UCSD-AML1 (cell line): Measurements from ENCODE around the gene STX16.
A peak's percentile ranks its signal among the peaks of the same experiment; 100 is the strongest.

ENCODE experiments used
- DNase-seq: peaks from one replicate; lab custom pipeline; 2025; ENCODE audit not compliant: unreplicated experiment; lab: John Stamatoyannopoulos, UW

The STX16 gene, protein sequence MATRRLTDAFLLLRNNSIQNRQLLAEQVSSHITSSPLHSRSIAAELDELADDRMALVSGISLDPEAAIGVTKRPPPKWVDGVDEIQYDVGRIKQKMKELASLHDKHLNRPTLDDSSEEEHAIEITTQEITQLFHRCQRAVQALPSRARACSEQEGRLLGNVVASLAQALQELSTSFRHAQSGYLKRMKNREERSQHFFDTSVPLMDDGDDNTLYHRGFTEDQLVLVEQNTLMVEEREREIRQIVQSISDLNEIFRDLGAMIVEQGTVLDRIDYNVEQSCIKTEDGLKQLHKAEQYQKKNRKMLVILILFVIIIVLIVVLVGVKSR

DNA sequence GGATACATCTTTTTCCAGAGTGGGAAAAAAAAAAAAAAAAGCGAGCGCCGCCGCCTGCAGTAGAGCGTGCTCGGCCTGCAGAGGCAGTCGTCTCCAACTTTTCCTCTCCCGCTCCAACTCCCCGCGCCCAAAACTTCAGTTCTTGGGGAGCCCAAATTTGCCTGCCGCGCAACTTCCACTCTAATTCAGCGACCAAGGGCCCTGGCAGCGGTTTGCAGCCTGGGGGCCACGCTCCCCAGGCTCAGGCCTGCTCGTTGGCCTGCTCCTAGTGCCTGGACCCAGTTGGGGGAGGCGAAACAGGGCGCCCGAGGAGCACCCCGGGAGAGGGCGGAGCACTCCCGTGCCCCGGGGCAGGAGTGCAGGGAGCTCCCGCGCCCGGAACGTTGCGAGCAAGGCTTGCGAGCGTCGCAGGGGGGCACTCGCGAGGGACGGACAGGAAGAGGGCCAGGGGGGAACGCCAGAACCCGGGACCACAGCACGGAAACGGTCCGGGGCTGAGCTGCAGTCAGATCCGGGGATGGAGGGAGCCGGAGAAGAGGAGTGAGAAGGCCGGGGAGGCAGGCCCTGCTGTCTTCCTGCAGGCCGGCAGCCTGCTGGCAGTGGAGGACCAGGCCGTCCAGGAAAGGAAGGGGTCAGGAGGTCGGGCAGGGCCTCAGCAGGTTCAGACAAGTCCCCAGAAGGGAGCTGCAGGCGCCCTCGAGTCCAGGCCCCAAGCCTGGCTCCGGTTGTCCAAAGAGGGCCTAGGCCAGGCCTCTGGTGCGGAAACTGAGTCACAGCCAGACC lies at the start of gene STX16:
Gene STX16 (plus strand): TSS at position 508 of the 783 bp plus-strand sequence. CDS start 724 bp downstream, outside the sequence.
- peak; percentile 95 for DNase-seq

DNA sequence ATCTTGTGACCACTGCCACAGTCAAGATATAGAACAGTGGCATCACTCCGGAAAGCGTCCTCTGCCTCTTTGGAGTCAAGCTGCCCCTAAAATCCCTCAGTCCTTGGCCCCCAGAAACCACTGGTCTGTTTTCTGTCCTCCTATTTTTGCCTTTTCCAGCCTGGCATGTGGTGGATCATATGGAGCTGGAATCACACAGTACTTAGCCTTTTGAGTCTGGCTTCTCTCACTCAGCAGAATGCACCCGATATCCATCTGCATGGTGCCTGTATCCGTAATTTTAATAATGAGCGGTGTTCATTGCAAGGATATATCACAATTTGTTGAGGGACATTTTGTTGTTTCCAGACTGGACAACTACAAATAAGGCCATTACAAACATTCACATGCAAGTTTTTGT lies 49.0 kb upstream of the STX16 start:
- no peak for DNase-seq

DNA sequence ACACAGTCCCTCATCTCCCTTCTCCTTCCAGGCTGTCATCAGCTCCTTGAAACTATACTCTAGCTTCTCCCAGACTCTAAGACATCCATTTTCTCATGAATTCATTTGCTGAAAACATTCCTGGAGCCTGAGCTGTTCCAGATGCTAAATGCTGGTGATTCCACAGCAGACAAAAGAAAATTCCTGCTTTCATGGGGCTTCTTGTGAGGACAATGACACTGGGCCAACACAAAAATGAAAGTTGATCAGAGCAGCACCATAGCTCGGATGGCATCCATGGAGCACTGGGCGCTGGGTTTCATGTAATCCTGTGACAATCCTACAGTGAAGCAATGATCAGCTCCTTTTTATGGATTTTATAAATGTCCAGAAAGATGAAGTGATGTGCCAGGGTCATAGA lies 47.4 kb upstream of the STX16 start:
- no peak for DNase-seq

DNA sequence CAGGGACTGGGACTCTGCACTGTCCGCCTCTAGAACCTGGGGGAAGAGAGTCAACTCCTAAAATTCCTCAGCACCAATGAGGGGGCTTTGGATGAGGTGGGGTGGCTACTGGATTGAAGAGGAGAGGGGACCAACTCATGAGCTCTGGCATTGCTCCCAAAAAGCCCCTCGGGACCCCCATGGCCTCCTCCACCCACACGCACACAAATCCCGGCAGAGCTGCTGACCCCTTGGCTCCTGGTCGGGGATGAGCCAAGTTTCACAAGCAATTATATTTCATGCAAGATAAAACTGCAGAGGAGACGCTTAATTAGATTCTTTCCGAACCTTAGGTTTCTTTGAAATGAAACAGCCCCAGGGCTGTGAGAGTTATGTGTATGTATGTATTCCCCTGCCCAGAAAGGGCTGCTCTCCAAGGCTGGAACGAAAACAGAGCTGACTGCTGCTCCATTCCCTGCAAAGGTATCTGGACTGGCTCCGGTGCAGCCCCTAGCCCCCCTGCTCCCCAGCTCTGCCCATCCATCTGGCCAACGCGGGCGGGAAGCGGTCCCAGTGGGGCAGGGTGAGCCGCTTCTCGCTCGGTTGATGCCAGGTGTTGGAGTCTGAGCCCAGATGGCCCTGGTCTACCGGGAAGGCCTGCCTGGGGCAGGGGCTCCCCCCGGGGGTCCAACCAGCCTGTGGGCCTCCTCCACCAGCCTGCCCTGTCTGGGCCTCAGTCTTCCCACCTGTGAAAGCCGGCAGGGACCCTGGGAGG lies 46.8 kb upstream of the STX16 start:
- DNase-seq = no peak

DNA sequence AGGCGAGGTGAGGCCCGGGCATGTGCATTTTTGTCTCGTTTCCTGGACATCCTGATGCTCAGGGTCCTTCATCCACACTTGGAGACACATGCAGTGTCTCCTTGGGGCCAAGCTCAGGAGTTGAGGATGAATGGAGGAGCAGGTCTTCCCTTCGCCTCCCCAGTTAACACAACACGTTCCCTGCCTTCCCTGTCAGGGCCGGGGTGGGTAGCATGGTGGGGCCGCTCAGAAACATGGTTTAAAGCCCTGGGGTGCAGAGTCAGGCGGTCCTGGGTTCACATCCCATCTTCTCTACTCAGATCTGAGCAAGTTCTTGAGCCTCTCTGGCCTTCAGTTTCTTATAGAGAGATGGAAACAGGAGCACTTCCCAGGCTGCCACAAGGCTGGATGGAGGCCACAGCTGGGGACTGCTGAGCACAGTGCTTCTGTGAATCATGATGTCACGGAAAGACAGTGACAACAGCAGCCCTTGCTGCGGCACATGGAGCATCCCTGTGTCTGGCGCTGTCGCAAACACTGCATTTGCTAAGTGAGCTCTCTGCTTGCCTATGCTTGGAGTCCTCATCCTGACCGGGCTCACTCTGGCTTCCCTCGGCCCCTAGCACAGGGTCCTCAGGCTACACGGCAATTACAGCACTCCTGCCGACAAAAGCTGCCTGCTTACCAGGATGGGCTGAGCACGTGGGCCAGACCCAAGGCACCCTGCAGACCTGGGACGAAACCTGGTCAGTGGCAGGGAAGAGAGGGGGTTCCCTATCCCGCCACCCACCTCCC lies 45.6 kb upstream of the STX16 start:
- no peak for DNase-seq

DNA sequence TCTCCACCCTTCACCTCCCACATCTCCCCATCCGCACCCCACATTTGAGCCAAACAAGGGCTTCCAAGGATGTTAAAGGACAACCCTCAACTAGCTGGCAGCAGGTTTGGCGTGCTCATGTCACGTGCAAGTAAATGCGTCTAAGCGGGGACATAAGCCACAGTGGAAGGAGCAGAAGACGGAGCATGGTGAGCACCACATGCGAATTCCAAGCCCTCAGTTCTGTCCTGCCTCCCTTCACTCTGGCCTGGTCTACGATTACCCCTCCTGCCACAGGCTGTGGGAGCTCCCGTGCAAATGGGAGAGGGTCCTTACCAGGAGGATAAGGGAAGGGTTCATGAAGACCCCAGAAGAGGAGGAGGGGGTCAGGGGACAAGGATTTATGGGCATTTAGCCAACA lies 44.9 kb upstream of the STX16 start:
- DNase-seq = no peak

DNA sequence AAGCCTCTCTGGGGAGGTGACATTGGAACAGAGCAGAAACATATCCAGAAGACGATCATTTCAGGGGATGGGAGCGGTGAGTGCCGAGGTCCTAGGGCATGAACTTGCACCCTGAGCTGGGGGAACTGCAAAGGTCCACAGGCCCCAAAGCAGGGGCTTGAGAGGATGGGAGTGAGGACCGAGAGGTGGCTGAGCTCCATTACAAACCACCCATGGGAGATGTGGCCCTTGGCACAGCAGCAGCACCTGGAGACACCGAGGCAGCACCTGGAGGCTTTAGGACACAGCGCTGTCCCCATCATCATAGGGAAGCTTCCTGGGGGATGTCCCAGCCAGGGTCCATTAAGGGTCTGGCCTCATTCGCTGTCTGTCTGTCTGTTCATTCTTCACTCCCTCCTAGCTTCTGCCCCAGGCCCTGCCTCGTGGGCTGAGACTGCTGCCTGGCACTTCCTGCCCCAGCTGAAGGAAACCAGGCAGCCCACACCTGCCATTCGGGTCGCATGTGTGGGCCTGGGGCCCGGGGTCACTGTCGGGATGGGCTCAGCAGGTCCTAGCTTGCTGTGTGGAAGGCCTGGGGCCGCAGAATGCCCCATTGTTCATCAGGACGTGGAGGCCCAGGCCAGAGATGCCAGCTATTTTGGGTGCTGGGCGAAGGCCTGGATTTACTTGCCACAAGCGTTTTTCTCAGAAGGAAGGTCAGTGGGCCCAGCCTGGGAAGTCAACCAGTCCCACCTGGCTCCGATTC lies 42.8 kb upstream of the STX16 start:
- no peak for DNase-seq

DNA sequence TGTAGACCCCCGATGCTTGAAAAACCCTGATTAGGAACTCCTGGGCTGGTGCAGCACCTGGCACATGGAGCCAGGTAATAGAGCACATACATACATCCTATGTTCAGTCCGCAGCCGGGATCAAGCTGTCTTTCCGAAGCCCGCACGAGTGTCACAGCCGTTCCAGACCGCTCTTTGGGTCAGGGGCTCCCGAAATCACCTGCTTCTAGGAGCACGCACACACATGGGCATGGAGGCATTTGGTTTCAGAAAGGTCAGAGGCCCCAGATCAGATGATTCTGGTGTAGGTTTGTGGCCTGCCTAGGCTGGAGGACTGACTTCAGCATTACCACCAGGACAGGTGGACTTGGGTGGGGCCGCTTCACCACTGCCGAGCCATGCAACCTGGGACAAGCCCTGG lies 42.1 kb upstream of the STX16 start:
- no peak for DNase-seq

DNA sequence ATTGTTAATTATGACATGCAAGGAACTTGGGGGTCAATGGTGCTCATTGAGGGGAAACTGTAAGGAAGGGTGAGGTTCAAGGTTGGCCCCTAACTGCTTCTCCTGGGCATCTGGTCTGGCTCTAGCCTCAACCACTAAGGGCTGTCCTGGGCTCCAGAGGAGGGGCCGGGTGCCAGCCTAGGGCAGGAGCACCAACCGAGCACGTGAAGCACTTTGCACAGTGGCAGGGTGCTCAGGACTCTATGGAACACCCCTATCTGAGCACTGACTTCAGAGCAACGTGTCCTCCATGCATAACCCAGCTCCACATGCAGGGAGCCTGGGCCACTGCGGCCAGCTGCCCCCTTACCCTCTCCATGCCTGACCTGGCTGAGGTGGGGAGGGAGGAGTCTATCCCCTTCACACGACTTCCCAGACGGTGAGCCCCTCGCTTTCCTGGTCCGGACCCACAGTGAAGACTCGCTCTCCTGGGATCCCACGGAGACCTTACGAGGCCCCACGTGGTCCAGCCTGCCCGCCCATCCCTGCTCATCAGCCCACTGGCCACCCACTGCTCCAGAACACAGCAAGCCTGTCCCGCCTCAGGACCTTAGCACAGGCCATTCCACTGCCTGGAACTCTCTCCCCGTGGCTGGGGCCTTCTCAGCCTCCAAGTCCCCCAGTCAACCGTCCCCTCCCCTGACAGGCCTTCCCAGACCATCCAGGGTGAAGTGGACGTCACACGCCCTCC lies 40.8 kb upstream of the STX16 start:
- DNase-seq = no peak

DNA sequence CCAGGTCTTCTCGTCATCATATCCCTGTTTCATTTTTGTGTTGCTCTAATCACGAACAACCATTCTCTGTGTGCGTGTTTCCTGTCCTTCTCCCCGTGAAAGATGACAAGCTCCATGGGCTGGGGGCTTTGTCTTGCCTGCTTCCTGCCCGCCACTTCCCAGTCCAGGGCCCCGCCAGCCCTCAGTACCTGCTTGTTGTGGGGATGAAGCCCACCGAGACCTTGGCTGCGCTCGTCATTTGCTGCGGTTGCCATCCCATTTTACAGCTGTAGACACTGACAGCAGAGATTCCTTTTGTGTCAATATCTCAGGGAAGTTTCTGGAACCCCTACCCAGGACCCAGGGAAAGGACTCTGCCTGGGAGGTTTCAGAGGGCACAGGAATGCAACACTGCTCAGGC lies 40.3 kb upstream of the STX16 start:
- DNase-seq = no peak

DNA sequence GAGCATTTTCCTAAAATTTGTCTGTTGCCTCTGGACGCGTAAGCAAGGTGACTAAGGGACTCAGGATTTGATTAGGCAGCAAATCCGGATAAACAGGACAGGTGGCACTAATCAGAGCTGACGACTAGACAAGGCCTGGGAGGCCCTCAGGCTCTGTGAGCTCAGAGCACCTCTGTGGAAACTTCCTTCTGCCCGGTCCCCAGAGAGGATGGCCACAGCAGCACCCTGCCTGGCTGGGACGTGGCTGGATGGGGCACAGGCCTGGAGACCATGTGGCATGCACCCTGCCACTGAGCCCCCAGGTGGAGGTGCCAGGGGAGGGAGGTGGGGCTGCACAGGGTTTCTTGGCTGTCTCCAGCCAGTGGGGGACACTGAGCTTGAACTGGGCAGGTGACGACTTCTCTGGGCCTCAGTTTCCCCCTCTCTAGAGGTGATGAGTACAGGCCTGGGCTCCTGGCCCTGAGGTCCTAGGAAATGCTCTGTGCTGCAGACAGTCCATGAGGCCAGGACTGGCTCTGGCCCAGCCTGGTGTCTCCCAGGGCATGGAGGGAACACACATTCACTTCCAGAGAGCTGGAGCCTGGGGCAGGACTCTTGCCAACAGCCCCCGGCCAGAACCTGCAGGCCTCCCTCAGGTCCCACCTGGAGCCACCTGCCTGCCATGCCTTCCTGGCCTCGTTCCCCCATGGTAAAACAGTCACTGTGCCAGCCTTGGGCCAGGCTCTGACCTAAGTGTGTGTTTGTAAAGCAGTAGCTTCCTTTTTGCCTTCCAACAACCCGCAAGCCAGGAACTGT lies 39.6 kb upstream of the STX16 start:
- DNase-seq = no peak

DNA sequence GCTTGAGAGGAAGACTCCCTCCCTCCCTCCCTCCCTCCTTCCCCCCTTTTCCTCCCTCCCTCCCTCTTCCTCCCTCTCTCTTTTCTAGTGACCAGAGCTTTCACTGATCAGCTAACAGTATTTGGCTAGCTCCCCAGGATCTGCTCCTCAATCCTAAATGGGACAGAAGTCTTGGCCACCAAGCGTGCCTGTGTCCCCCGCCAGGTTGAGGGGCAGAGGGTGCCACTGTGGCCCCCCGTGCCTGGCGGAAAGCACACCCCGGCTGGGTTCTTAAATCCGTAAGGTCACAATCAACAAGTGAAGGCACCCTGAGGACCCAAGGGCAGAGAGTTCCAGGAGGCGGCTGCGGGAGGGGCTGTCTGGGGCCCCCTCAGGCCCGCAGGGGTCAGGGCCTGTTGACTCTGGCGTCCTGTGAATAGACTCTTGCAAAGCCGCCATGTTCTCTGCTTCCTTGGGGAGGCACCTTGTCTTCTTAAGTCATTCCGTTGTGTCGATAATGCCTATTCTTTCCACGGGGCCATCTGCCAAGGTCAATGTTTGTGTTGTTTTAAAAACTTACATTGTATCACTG lies 38.9 kb upstream of the STX16 start:
- DNase-seq = no peak

DNA sequence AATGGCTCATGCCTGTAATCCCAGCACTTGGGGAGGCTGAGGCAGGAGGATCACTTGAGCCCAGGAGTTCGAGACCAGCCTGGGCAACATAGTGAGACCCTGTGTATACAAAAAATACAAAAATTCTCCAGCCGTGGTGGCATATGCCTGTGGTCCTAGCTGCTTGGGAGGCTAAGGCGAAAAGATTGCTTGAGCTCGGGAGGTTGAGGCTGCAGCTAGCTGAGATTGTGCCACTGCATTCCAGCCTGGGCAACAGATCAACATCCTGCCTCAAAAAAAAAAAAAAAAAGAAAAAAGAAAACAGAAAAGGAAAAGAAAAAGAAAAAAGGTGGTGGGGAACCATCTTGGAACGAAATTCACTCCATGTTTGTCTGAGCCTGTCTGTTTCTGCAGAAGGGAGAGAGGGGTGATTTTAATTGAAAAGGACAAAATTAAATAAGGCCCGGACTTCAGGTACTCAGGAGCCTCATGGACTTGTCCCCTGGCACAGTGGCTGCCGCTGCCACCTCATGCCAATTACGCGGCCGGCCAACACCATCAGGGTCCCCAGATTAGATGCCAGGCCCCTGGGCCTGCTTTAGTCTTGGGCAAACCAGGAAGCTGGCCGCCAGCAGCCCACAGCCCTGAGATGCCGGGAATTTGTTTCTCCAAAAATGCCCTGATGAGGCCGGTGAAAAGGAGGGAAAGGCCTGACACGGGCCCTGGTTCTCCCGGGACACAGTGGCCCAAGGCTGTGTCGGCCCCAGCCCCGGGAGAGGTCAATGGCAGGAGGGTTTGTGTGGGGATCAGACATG lies 37.8 kb upstream of the STX16 start:
- no peak for DNase-seq

DNA sequence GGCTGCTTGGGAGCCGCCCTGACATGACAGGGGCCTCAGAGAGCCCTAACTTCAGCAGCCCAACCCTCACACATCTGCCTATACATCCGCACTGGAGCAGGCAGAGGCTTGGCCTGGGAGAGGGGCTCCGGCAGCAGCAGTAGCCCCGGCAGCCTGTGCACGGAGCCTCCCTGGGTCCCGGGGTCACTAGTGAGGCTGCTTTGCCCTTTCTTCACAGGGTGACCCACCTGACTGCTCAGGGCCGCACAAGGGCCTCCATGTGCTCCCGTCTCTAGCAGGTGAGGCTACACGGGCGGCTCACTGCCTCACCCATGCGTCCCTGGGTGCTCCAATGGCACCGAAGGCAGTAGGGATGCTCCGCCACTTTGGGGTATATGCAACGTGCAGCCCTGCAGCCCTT lies 36.7 kb upstream of the STX16 start:
- DNase-seq = no peak

DNA sequence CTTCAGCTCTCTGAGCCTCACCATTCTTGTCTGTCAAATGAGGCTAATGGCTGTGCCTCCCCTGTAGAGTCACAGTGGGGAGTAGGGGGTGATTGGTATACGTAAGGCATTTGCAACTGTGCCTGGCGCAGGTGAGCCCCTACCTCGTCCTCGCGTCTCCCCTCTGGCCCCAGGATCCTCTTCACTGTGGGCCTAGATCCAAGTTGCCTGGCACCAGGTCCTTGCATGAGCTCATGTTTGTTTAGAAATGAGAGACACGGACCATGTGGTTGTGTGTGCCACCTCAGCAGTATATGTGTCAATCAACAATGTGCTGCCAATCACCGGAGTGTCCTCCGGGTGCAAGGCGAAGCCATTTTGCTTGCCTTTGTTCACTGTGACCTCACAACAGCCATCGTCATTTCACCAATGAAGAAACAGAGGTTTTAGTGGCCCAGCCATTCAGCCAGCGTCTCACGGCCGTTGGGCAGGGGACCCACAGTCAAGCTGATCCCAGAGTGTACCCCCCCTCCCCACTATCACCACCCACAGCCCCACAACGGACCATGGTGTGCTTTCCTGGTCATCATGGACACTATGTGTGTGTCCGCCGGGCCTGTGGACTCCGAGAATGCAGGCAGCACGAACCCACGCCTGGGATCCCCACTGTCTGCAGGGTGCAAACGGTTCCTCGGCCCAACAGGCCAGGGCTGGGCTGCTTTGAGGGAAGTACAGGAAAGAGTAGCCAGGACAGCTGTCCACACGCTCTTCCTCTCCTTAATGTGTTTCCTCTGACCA lies 35.9 kb upstream of the STX16 start:
- DNase-seq = no peak

DNA sequence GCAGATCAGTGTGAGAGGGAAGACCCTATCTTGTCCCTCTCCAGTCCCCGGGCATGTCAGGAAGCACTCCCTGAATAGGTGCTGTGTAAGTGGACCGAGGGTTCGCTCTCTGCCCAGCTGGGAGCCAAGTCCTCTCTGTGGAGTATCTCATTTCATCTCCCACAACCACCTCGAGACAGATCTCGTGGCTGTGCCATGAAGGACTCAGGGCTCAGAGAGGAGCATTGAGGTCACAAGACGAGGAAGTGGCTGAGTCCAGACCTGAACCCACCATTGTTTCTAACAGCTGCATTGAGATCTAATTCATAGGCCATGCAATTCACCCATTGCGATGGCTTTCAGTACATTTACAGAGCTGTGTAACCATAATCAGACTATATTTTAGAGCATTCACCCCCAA lies 34.7 kb upstream of the STX16 start:
- DNase-seq = no peak

DNA sequence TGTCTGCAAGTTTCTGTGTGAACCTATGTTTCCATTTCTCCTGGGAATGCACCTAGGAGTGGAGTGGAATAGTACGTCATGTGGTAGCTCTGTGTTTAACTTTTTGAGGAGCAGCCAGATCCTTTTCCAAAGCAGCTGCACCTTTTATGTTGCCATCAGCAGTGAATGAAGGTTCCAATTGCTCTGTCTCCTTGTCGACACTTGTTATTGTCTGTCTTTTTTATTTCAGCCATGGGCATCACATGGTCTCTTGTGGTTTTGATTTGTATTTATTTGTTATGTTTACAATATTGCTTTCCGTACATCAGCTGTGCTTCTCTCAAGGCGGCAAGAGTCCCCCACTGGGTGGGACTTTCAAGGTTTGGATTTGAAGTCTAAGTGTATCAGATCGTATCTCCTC lies 33.9 kb upstream of the STX16 start:
- DNase-seq = no peak
